ENCODE results near the gene EBLN1. TPM values are rescaled to one million over a fixed set of nuclear protein-coding genes. Genes with fewer than 3 reads are reported as not detected.

The EBLN1 gene
- total RNA-seq, 1 donor from 2014 or later = not detected

GRCh38 chr10:22247636-22248035 lies 29.8 kb upstream of the EBLN1 start:
- TF ChIP-seq, protein P1, sequence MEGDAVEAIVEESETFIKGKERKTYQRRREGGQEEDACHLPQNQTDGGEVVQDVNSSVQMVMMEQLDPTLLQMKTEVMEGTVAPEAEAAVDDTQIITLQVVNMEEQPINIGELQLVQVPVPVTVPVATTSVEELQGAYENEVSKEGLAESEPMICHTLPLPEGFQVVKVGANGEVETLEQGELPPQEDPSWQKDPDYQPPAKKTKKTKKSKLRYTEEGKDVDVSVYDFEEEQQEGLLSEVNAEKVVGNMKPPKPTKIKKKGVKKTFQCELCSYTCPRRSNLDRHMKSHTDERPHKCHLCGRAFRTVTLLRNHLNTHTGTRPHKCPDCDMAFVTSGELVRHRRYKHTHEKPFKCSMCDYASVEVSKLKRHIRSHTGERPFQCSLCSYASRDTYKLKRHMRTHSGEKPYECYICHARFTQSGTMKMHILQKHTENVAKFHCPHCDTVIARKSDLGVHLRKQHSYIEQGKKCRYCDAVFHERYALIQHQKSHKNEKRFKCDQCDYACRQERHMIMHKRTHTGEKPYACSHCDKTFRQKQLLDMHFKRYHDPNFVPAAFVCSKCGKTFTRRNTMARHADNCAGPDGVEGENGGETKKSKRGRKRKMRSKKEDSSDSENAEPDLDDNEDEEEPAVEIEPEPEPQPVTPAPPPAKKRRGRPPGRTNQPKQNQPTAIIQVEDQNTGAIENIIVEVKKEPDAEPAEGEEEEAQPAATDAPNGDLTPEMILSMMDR (IDR thresholded peaks at IDR 0.05; ENCODE audit: unreplicated experiment) = no peak
- Mint-ChIP-seq H3K27ac (no peak overlapping the region), H3K36me3 (no peaks in the 10 kb centered on the region), H3K4me1 (peaks cover 17% of the 10 kb centered on the region), H3K9me3 (no peaks in the 10 kb centered on the region), H3K4me3 (no peak overlapping the region), H3K27me3 (ENCODE audit: low read depth) (peaks cover 7% of the 10 kb centered on the region)
- DNase-seq (ENCODE audit: low spot score in 2 of 2, unreplicated experiment in 2 of 2) = no peak

GRCh38 chr10:22246680-22247391 lies 29.0 kb upstream of the EBLN1 start:
- no peaks in the 10 kb centered on the region for H3K9me3 Mint-ChIP-seq
- H3K4me3 Mint-ChIP-seq = no peak overlapping the region
- no peak for DNase-seq (ENCODE audit: low spot score in 2 of 2, unreplicated experiment in 2 of 2)
- H3K4me1 Mint-ChIP-seq = peaks cover 17% of the 10 kb centered on the region
- H3K36me3 Mint-ChIP-seq = no peaks in the 10 kb centered on the region
- TF ChIP-seq, protein P1 (IDR thresholded peaks at IDR 0.05; ENCODE audit: unreplicated experiment) = no peak
- H3K27me3 Mint-ChIP-seq (ENCODE audit: low read depth) = peaks cover 4% of the 10 kb centered on the region
- no peak overlapping the region for H3K27ac Mint-ChIP-seq

DNA sequence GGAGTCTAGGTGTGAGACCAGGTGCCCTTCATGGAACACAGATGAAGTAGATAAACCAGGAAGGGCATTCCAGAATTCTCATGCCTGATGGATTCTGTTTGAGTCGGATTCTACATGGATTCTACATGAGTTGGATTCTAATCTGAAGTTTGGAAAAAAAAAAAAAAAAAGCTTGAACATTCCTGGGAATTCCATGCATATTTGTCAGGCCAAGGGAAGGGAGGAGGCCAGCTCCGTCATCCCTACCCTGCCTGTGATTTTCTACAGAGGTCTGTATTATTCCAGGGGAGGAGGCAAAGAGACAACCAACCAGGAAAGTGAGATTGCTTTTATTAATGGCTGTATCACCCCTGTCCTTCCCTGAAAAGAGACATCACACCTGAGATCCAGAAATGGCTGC lies 27.8 kb upstream of the EBLN1 start:
- Mint-ChIP-seq H3K4me1 (peaks cover 8% of the 10 kb centered on the region), H3K27me3 (ENCODE audit: low read depth) (peaks cover 2% of the 10 kb centered on the region), H3K9me3 (peaks cover 4% of the 10 kb centered on the region), H3K4me3 (no peak overlapping the region), H3K27ac (peak overlapping the region; percentile 21), H3K36me3 (no peaks in the 10 kb centered on the region)
- TF ChIP-seq, protein P1 (IDR thresholded peaks at IDR 0.05; ENCODE audit: unreplicated experiment) = no peak
- no peak for DNase-seq (ENCODE audit: low spot score in 2 of 2, unreplicated experiment in 2 of 2)

DNA sequence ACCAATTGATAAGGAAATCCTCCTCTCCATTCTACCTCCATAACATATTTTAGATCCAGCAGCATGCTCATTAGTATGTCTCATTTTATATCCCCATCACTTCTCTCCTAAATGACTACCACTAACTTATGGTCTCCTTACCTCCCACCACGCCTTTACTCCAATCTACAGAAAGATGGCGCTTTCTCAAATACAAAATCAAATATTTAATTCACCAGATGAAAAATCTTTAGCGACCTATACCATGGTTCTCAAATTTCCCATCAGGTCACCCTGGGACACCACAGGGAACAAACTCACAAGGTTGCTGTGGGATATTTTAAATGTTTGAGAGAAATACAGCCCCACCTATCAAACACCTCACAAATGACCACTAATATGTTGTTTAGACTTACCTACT lies 27.0 kb upstream of the EBLN1 start:
- DNase-seq (ENCODE audit: low spot score in 2 of 2, unreplicated experiment in 2 of 2) = no peak
- H3K36me3 Mint-ChIP-seq = no peaks in the 10 kb centered on the region
- H3K9me3 Mint-ChIP-seq = peaks cover 4% of the 10 kb centered on the region
- H3K27me3 Mint-ChIP-seq (ENCODE audit: low read depth) = no peaks in the 10 kb centered on the region
- no peak overlapping the region for H3K27ac Mint-ChIP-seq
- no peak overlapping the region for H3K4me3 Mint-ChIP-seq
- TF ChIP-seq, protein P1 (IDR thresholded peaks at IDR 0.05; ENCODE audit: unreplicated experiment) = no peak
- H3K4me1 Mint-ChIP-seq = peaks cover 7% of the 10 kb centered on the region

DNA sequence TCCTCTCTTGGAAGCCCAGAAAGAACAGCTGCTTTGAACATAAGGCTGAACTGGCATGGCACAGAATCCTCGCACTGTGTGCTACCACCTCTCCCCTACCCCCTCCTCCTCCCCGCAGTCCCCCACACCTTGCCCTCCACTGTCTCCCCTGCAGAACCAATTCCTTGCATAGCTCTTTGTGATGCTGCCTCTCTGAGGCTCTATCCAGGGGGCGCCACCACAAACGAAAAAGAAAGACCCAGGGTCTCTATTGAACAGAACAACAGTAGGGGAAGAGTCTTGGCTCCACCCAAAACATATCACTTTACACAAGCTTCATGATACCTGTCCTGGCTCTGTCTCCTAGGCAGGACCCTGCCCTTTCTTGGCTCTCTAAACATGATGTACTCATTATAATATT lies 26.2 kb upstream of the EBLN1 start:
- Mint-ChIP-seq H3K36me3 (no peaks in the 10 kb centered on the region), H3K4me1 (peaks cover 7% of the 10 kb centered on the region), H3K27me3 (ENCODE audit: low read depth) (no peaks in the 10 kb centered on the region), H3K9me3 (peaks cover 4% of the 10 kb centered on the region), H3K4me3 (no peak overlapping the region), H3K27ac (no peak overlapping the region)
- DNase-seq (ENCODE audit: low spot score in 2 of 2, unreplicated experiment in 2 of 2) = no peak
- TF ChIP-seq, protein P1 (IDR thresholded peaks at IDR 0.05; ENCODE audit: unreplicated experiment) = no peak
